ENCODE measurements around the gene BMPR1A. TPM values are rescaled to one million over a fixed set of nuclear protein-coding genes. Genes with fewer than 3 reads are reported as not detected.

The BMPR1A gene
- total and polyA plus RNA-seq, 10 of the 15 experiments (the other 5 are each of a cell fraction or from before 2014, with no cell fraction given), result 2.3 to 22.7 (median 13.1) TPM

DNA sequence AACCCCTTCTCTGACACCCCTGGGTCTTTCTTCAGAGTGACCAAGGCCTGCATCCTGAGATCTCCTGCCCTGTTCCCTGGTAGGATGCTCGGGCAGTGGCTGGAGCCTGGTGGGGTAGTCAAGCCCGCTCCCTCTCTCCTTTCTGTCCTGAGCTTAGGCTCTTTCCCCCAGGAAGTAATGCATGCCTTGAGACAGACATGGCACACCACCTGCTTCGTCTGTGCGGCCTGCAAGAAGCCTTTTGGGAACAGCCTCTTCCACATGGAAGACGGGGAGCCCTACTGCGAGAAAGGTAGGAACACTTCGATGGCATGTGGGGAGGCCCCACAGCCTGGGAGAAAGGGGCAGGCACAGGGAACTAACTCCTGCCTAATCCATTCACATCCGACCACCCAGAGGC lies 37.9 kb upstream of the BMPR1A start (continued):
- TF ChIP-seq ATF2 (IDR thresholded peaks at IDR 0.05; ENCODE audit: low read length), result no peak
- no peak for TF ChIP-seq MTA3 (IDR thresholded peaks at IDR 0.05; ENCODE audit: borderline replicate concordance, low read length)
- TF ChIP-seq ZNF622 (IDR thresholded peaks at IDR 0.05), result no peak
- TF ChIP-seq E2F8 (IDR thresholded peaks at IDR 0.05; ENCODE audit: low read depth, partially characterized antibody), result no peak
- TF ChIP-seq ZBTB33 (IDR thresholded peaks at IDR 0.05), result no peak
- TF ChIP-seq SREBF1 (IDR thresholded peaks at IDR 0.05; ENCODE audit: low read length), result no peak
- TF ChIP-seq CHD4 (IDR thresholded peaks at IDR 0.05), result no peak
- no peak for TF ChIP-seq NFYA (IDR thresholded peaks at IDR 0.05; ENCODE audit: borderline replicate concordance, low read depth, low read length)
- TF ChIP-seq RFX5 (IDR thresholded peaks at IDR 0.05; ENCODE audit: low read depth, low read length), result no peak
- TF ChIP-seq EZH2 (IDR thresholded peaks at IDR 0.05; ENCODE audit: borderline replicate concordance, control insufficient read depth, low read depth, low read length), result no peak

Data from GM12878 (cell line).